Stimulated activated CD8-positive, alpha-beta memory T cell treated with anti-CD3 and anti-CD28 coated beads, Interleukin-4, amount 100 ng/mL, for 4 hours (primary cell): Measurements from ENCODE around the gene HCCS.
A peak's percentile ranks its signal among the peaks of the same experiment; 100 is the strongest.

ENCODE experiments used
- DNase-seq, 2 donors: peaks; one replicate each; pipeline ENCODE4 v3.0.0-alpha.2; 2020; ENCODE audit warnings: low read depth in 2 of 2, low spot score in 1 of 2

HCCS gene

GRCh38 chrX:11111037-11111851, at the start of gene HCCS:
TSS of gene HCCS (plus strand) at chrX:11111332. CDS start at chrX:11112061, 729 bp downstream.
- peak; percentile 65 for DNase-seq

GRCh38 chrX:11064276-11064675, 46.9 kb upstream of the HCCS start:
- DNase-seq: no peak

DNA sequence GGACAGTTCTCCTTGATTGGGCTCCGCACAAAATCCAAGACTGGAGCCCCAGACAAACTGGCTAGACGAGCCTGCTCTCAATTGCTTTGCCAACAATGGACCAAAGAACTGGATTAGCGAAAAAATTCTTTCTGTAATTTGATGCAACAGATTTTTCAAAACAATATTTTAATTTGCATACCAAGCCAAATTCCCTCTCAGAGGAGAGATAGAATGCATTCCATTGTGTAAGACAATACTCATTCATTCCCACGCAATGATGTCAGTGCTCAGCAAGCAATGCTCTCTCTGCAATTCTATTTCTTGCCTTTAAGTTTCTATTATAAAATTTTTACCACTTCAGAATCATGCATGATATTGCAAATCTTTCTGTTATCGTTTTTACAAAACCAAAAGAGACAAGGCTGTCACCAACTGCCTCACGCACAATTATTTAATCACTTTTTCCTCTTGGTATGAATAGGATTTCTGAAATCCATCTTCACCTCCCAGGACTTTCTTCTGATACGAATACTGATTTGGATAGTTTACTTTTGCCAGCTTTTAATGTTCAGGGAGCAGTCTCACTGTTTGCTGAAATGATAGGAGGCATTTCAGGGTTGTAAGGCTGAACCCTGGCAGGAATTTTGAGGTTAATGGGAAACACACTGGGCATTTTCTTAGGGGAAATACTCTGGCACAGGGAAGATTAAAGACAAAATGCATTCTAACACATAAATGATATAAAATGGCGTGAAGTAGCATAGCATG, 46.1 kb upstream of the HCCS start:
- DNase-seq: no peak

DNA sequence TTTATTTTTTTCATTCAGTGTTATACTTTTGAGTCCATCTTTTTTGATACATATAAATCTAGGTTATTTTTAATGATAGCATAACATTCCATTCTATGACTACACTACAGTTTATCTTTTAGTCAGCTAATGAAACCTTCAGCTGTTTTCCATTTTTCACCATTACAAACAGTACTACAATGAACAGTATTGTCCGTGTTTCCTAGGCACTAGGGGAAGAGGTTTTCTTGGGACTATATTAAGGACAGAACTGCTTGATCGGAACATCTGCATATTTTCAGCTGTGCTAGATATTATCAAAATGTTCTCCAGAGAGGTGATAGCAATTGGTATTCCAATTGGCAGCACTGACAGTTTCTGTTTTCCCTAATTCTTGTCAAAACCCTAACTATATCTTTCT, 44.3 kb upstream of the HCCS start:
- no peak for DNase-seq

- no peak for DNase-seq
Observed at GRCh38 chrX:11073381-11073780, 37.8 kb upstream of the HCCS start.

DNA sequence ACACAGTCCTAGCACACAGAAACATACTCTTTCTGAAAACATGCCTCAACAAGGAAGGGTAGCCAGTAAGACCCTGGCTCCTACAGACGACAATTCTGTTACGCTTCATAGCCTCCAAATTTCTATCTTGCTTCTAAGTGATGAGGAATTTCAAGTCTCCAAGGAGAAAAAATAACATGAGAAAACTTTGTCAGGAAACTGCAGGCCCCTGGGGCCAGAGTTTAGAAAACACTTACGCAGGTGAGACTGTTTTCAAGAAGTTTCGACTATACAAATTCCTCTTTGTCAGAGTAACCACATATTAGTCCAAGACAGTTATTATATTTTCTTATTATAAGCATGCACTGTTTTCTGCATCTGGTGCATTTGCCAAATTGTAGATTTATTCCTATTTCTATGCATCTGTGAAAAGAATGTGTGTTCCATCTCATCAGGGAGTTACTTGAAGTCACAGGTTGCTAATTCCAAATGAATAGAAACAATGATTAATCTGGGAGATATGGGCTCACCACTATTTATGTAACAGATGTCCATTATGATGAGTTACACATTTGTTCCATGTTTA, 30.3 kb upstream of the HCCS start:
- DNase-seq: no peak

DNA sequence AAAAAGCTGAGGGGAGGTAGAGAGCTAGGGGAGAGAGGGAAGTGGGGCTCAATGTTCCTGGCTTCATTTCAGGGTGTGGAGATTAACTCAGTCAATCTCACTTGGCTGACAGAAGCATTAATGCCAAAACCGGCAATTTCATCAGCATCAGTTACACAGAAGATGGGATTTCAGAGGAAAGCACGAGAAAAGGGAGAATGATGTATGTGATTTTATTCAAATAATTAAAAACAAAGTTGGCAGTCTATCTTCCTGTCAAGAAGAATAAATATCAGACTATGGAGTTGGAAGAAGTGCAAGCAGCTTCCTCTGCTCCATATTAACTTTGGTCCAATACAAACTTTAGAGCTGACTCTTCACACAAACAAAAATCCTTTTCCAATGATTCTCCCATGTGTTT, 29.6 kb upstream of the HCCS start:
- no peak for DNase-seq

DNA sequence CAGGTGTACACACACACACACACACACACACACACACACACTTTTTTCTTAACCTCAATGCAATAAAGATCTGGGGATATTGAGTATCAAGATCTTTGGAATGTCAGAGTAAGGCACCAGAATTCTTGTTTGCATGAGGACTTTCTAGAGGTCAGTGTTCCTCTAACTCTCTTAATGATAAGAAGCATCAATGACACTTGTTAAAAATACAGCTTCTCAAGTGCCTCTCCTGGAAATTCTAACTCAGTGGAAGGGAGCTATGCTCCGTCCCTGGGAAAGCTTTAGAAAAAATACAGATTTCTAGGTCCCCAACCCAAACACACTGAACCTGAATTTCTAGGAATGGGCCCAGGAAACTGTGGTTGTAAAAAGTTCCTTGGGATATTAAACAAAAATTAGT, 25.8 kb upstream of the HCCS start:
- no peak for DNase-seq

DNA sequence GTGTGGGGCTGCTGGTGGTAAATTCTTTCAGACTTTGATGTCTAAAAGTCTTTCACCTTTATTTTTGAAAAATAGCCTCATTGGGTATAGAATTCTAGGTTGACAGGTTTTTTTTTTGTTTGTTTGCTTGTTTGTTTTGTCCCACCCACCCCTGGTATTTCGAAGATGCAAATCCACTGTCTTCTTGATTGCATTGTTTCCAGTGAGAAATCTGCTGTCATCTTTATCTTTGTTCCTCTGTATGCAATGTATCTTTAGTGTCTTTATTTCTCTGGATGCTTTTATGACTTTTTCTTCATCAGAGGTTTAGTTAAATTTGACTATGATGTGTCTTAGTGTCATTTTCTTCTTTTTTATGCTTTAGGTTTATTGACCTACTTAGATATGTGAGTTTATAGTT, 21.3 kb upstream of the HCCS start:
- no peak for DNase-seq

- no peak for DNase-seq
Observed at GRCh38 chrX:11097933-11098332, 13.2 kb upstream of the HCCS start.

DNA sequence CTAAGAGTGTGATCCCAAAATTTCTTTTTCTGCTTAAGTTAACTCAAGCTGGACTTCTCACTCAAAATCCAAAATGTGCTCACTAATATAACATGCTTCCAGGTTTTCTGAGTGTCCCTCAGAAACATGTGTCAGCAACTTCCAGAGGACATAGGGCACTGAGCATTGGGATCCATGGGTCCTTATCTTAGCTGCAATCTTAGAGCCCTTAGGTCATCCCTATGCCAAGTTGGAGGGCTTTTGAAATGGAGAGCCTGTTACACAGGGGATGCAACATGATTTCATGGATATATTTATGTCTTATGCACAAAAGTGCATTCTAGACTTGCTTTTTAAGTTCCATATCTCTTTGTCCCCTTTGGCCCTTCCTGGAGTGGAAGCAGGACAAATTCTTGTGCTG, 11.7 kb upstream of the HCCS start:
- no peak for DNase-seq

DNA sequence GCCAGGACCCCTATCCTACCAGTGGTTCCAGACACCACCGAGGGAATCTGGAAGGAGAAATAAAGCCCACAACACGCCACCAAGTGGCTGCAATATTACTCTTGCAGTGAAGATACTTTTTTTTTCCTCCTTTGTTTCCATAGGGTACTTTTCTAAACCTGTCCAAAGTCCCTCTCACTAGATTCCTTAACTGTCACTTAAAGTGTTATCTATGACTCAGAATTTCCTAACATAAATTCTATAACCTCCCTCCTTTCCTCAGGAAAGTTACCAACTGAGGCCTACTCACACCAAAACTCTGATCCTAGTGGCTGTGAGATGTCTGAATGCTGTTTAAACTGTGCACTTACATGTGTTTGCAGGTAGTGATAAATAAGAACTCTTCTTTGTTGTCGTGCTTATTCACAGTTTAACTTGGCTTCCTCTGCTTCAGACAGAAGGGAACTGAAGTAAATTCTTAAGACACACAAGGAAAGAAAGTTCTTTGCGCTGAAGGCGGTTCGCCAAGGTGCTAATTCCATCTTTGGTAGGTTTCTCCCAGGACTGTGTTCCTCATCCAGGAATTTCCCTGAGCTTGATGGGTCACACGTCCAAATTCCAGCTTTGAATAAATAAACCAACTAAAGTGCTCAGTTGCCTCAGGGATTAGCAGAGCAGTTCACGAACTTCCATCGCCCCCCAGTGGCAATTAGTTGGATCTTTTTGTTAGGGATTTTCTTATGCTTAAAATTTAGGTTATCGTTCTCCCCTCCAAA, 10.7 kb upstream of the HCCS start:
- no peak for DNase-seq

- DNase-seq: no peak
Observed at GRCh38 chrX:11103006-11103405, 8.1 kb upstream of the HCCS start.

DNA sequence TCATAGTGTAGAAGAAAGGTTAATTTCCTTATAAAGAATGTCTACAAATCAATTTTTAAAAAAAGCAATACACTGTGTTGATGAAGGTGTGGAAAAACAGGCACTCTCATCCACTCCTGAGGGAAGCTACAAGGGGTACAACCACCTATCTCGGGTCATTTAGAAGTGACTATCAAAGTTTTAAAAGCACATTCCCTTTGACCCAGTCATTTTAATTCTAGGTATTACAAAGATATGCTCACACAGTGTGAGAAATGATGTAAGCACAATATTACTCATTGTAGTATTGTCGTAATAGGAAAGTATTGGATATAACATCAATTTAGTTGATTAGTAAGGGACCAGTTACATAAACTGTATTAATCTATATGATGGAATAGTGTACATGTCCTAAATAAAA, 7.4 kb upstream of the HCCS start:
- DNase-seq: no peak

- no peak for DNase-seq
Observed at GRCh38 chrX:11105080-11105479, 6.1 kb upstream of the HCCS start.

- DNase-seq: no peak
Observed at GRCh38 chrX:11108253-11108941, 2.7 kb upstream of the HCCS start.

- no peak for DNase-seq
Observed at GRCh38 chrX:11109968-11110367, 1.2 kb upstream of the HCCS start.

GRCh38 chrX:11111947-11112346, 815 bp downstream of the HCCS start:
- no peak for DNase-seq

DNA sequence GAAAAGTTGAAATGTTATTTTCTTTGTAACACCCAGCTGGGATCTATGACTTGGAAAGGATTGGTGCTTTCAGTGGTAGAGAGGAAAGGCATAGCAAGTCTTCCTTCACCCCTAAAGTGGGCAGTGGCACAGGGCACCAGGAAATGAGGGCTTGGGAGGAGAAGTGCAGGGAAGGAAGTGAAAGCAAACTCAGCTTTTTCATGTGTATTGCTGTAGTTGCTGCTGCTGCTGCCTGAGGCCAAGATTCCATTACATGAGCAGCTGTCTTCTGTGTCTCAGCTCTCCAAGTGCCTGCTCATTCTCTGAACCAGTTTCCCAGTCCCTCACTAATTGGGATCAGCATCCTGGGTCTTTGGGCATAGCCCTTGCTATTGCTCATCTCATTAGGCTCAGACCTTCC, 2.6 kb downstream of the HCCS start:
- DNase-seq: no peak

GRCh38 chrX:11117745-11118144, 6.6 kb downstream of the HCCS start:
- DNase-seq: no peak
